HCT116 (cell line): ENCODE measurements around the gene RBM27. TPM values are rescaled to one million over a fixed set of nuclear protein-coding genes. Genes with fewer than 3 reads are reported as not detected.

Experiments used
- ATAC-seq: fragments of 200-7000 bp; cut with Tn5 transposase; 2 replicates; pipeline ENCODE4 v1.9.1; 2020; ENCODE audit warnings: mild to moderate bottlenecking, moderate library complexity
- BruUV-seq: library from RNA; stranded (reverse); fragments of 400-500 nt; replicated peaks from 2 replicates; lab custom pipeline; 2021; lab: Mats Ljungman, UMichigan
- CTCF ChIA-PET: fragments of 300-600 bp; sonication (Branson Sonifier 250); formaldehyde crosslinking; loops from one replicate; lab custom pipeline; 2021; ENCODE audit warnings: antibody characterized with exemption; lab: Charles Lee
- POLR2A ChIA-PET: fragments of 300-600, 350-600 bp; sonication (Branson Sonifier 250); formaldehyde crosslinking; loops from one replicate; lab custom pipeline; 2021; ENCODE audit warnings: antibody characterized with exemption; lab: Charles Lee
- RAD21 ChIA-PET, 2 experiments: fragments of 300-600 bp; sonication (Branson Sonifier 250); formaldehyde crosslinking; loops; one replicate each; lab custom pipeline; 2023; ENCODE audit warnings: low total read pairs in 2 of 2; ENCODE audit not compliant: uncharacterized antibody in 2 of 2, unreplicated experiment in 2 of 2, low non-redundant PET in 1 of 2; lab: Charles Lee
- DNase-seq: peaks from one replicate; pipeline ENCODE4 v3.0.0-alpha.2; 2010; ENCODE audit warnings: low read depth, low spot score
- H2AFZ ChIP-seq: fragments of 200-600 bp; shearing (Covaris generic), sonication (generic); 2 replicates; pipeline ENCODE4 v1.6.1; 2017; ENCODE audit warnings: low read depth, mixed run types, mixed read lengths, antibody characterized with exemption, low read length; ENCODE audit not compliant: poor library complexity, severe bottlenecking
- H3K27ac ChIP-seq: 2 replicates; pipeline ENCODE4 v1.5.1; 2012; ENCODE audit warnings: low read depth, low read length
- H3K27me3 ChIP-seq: fragments of 200-600 bp; sonication (generic); 2 replicates; pipeline ENCODE4 v1.6.1; 2016; ENCODE audit warnings: mixed run types, low read length, mixed read lengths; ENCODE audit not compliant: insufficient read depth
- H3K36me3 ChIP-seq, 2 experiments: fragments of 200-500 bp in 1 of 2; fragments of 200-600 bp in 1 of 2; sonication (Bioruptor generic) in 1 of 2; sonication (generic) in 1 of 2; 2 replicates each; pipeline versions ENCODE4 v1.5.1 to v1.6.1; 2014 to 2016; ENCODE audit warnings: low read length in 2 of 2, inconsistent platforms in 1 of 2, mixed read lengths in 1 of 2, mixed run types in 1 of 2; ENCODE audit not compliant: insufficient read depth in 2 of 2, control insufficient read depth in 1 of 2
- H3K4me1 ChIP-seq, 2 experiments: fragments of 200-600 bp in 1 of 2; sonication (generic) in 1 of 2; 2 replicates each; pipeline versions ENCODE4 v1.5.1 to v1.6.1; 2012 to 2017; ENCODE audit warnings: low read length in 2 of 2, inconsistent platforms in 1 of 2, mild to moderate bottlenecking in 1 of 2, mixed read lengths in 1 of 2, mixed run types in 1 of 2, moderate library complexity in 1 of 2; ENCODE audit not compliant: insufficient read depth in 2 of 2, control insufficient read depth in 1 of 2
- H3K4me2 ChIP-seq: fragments of 200-600 bp; sonication (generic); 2 replicates; pipeline ENCODE4 v1.6.1; 2017; ENCODE audit warnings: mixed run types, low read length, mixed read lengths
- H3K4me3 ChIP-seq, 2 experiments: fragments of 200-600 bp in 1 of 2; sonication (generic) in 1 of 2; replicated peaks in 1 of 2; 2 replicates each; pipeline ENCODE4 v1.5.1; 2011 to 2016; ENCODE audit warnings: low read length in 2 of 2, control low read depth in 1 of 2, low read depth in 1 of 2, mild to moderate bottlenecking in 1 of 2, mixed read lengths in 1 of 2, mixed run types in 1 of 2
- H3K79me2 ChIP-seq: fragments of 200-600 bp; sonication (generic); 2 replicates; pipeline ENCODE4 v1.6.1; 2017; ENCODE audit warnings: mild to moderate bottlenecking, mixed run types, low read length, moderate library complexity, mixed read lengths; ENCODE audit not compliant: insufficient read depth
- H3K9ac ChIP-seq: fragments of 200-600 bp; sonication (generic); 2 replicates; pipeline ENCODE4 v1.6.1; 2016; ENCODE audit warnings: low read length, mixed read lengths
- H3K9me2 ChIP-seq: fragments of 200-600 bp; sonication (generic), shearing (Covaris generic); 2 replicates; pipeline ENCODE4 v1.6.1; 2017; ENCODE audit warnings: mixed run types, mild to moderate bottlenecking, moderate library complexity; ENCODE audit not compliant: insufficient read depth
- H3K9me3 ChIP-seq, 2 experiments: fragments of 200-500 bp in 1 of 2; fragments of 200-600 bp in 1 of 2; sonication (Bioruptor generic) in 1 of 2; sonication (generic) in 1 of 2; 2 replicates each; pipeline ENCODE4 v1.6.1; 2014 to 2017; ENCODE audit warnings: low read length in 2 of 2, mixed read lengths in 2 of 2, inconsistent platforms in 1 of 2, low read depth in 1 of 2, mild to moderate bottlenecking in 1 of 2, mixed run types in 1 of 2, moderate library complexity in 1 of 2; ENCODE audit not compliant: control insufficient read depth in 1 of 2, insufficient read depth in 1 of 2
- H4K20me1 ChIP-seq: fragments of 200-600 bp; sonication (generic), shearing (Covaris generic); 2 replicates; pipeline ENCODE4 v1.6.1; 2017; ENCODE audit warnings: mixed run types, mild to moderate bottlenecking, moderate library complexity; ENCODE audit not compliant: insufficient read depth
- CEBPB ChIP-seq: IDR thresholded peaks from 2 replicates; pipeline ENCODE4 v1.6.1; 2012; ENCODE audit warnings: low read depth
- EGR1 ChIP-seq: IDR thresholded peaks from 2 replicates; pipeline ENCODE4 v1.6.1; 2012; ENCODE audit warnings: low read depth
- ELF1 ChIP-seq: IDR thresholded peaks from 2 replicates; pipeline ENCODE4 v1.6.1; 2012; ENCODE audit warnings: low read depth, borderline replicate concordance
- EZH2phosphoT487 ChIP-seq: fragments of 200-600 bp; IDR thresholded peaks from 2 replicates; pipeline ENCODE4 v1.6.1; 2018; ENCODE audit warnings: antibody characterized with exemption, borderline replicate concordance
- FOSL1 ChIP-seq: IDR thresholded peaks from 2 replicates; pipeline ENCODE4 v1.6.1; 2012; ENCODE audit warnings: low read depth
- POLR2A ChIP-seq: IDR thresholded peaks from 2 replicates; pipeline ENCODE4 v1.7.0; 2011; ENCODE audit warnings: borderline replicate concordance; ENCODE audit not compliant: insufficient read depth, insufficient read length; ENCODE audit errors: extremely low read depth
- RAD21 ChIP-seq: IDR thresholded peaks from 2 replicates; pipeline ENCODE4 v1.6.1; 2012; ENCODE audit warnings: low read depth, mild to moderate bottlenecking
- SIN3A ChIP-seq: IDR thresholded peaks from 2 replicates; pipeline ENCODE4 v1.6.1; 2012; ENCODE audit warnings: low read depth
- SP1 ChIP-seq: IDR thresholded peaks from 2 replicates; pipeline ENCODE4 v1.6.1; 2012; ENCODE audit warnings: low read depth
- SRF ChIP-seq: IDR thresholded peaks from 2 replicates; pipeline ENCODE4 v1.6.1; 2012; ENCODE audit warnings: low read depth
- TCF7L2 ChIP-seq: IDR thresholded peaks from 2 replicates; pipeline ENCODE4 v1.7.0; 2011; ENCODE audit warnings: borderline replicate concordance, inconsistent platforms; ENCODE audit not compliant: insufficient read depth, insufficient read length; ENCODE audit errors: extremely low read depth
- ZFX ChIP-seq: fragments of 450-650 bp; IDR thresholded peaks from 2 replicates; pipeline ENCODE4 v1.6.1; 2017
- ZNF274 ChIP-seq: fragments of 200-500 bp; sonication (Bioruptor generic); IDR thresholded peaks from 2 replicates; pipeline ENCODE4 v1.6.1; 2014; ENCODE audit warnings: mild to moderate bottlenecking, low read depth, low read length, inconsistent platforms
- intact Hi-C: fragments of 100-400 bp; cut with micrococcal nuclease; formaldehyde crosslinking; loops from 2 replicates; pipeline ENCODE4 v1.10.0; 2022
- total RNA-seq: library from RNA; stranded (reverse); gene quantifications from one replicate; pipeline ENCODE4 v1.2.1, GENCODE V29; 2021; ENCODE audit not compliant: unreplicated experiment
- TF ChIP-seq, protein P1 (sequence below): IDR thresholded peaks from 2 replicates; pipeline ENCODE4 v1.6.1; 2012; ENCODE audit warnings: low read depth
- TF ChIP-seq, protein P2 (sequence below), 3 experiments: fragments of 200-600 bp in 1 of 3; sonication (generic) in 1 of 3; IDR thresholded peaks in 2 of 3; conservative IDR thresholded peaks in 1 of 3; 2 replicates each; pipeline ENCODE4 v1.5.1; 2012 to 2017; ENCODE audit warnings: low read depth in 2 of 3, low read length in 2 of 3, antibody characterized with exemption in 1 of 3, borderline replicate concordance in 1 of 3, control low read depth in 1 of 3, mild to moderate bottlenecking in 1 of 3, mixed read lengths in 1 of 3, mixed run types in 1 of 3, moderate library complexity in 1 of 3; ENCODE audit not compliant: insufficient read depth in 1 of 3
- TF ChIP-seq, protein P3 (sequence below): IDR thresholded peaks from 2 replicates; pipeline ENCODE4 v1.6.1; 2012

The RBM27 gene
- total RNA-seq, 1 experiment from 2014 or later: 15.2 TPM

DNA sequence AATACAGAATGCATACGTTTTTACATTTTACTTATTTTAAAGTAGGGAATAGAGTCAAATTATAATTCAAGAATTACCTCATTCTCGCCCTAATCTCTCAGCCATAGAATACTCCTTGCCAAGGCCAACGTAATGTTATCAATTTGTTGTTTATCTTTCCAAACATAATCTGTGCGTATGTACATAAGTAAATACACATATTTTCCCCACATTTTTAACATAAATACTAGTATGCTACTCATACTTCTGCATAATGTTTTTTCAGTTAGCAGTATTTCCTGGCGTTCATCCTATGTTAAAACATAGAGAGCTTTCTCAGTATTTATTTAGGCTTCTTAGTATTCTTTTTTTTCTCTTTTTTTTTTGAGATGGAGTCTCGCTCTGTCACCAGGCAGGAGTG lies 28.8 kb downstream of the RBM27 start (continued):
- TF ChIP-seq, protein P1, sequence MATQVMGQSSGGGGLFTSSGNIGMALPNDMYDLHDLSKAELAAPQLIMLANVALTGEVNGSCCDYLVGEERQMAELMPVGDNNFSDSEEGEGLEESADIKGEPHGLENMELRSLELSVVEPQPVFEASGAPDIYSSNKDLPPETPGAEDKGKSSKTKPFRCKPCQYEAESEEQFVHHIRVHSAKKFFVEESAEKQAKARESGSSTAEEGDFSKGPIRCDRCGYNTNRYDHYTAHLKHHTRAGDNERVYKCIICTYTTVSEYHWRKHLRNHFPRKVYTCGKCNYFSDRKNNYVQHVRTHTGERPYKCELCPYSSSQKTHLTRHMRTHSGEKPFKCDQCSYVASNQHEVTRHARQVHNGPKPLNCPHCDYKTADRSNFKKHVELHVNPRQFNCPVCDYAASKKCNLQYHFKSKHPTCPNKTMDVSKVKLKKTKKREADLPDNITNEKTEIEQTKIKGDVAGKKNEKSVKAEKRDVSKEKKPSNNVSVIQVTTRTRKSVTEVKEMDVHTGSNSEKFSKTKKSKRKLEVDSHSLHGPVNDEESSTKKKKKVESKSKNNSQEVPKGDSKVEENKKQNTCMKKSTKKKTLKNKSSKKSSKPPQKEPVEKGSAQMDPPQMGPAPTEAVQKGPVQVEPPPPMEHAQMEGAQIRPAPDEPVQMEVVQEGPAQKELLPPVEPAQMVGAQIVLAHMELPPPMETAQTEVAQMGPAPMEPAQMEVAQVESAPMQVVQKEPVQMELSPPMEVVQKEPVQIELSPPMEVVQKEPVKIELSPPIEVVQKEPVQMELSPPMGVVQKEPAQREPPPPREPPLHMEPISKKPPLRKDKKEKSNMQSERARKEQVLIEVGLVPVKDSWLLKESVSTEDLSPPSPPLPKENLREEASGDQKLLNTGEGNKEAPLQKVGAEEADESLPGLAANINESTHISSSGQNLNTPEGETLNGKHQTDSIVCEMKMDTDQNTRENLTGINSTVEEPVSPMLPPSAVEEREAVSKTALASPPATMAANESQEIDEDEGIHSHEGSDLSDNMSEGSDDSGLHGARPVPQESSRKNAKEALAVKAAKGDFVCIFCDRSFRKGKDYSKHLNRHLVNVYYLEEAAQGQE: no peak

DNA sequence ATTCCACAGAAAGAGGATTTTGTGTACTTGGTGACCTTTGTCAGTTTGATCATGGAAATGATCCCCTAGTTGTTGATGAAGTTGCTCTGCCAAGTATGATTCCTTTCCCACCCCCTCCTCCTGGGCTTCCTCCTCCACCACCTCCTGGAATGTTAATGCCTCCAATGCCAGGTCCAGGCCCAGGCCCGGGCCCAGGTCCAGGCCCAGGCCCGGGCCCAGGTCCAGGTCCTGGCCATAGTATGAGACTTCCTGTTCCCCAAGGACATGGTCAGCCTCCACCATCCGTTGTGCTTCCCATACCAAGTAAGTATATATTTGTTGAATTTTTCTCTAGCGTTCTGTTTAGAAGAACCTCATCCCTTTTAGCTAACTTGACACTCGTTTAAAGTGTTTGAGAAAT lies 30.0 kb downstream of the RBM27 start:
- intact Hi-C loops: no loop called here
- Histone ChIP-seq H3K27ac (no peak overlapping the region), H3K9ac (no peak overlapping the region), H3K27me3 (no peaks in the 10 kb centered on the region), H2AFZ (no peak overlapping the region), H3K4me3 (no peak overlapping the region), H4K20me1 (no peaks in the 10 kb centered on the region), H3K79me2 (peaks cover 19% of the 10 kb centered on the region), H3K4me2 (no peak overlapping the region), H3K9me2 (no peaks in the 10 kb centered on the region), H3K9me3 (no peaks in the 10 kb centered on the region), H3K36me3 (peaks cover 23 to 34% of the 10 kb centered on the region in 2 experiments), H3K4me1 (peaks cover 0 to 2% of the 10 kb centered on the region in 2 experiments; a peak in 1 of 4 replicates)
- ChIA-PET CTCF (no interaction called here), RAD21 (no interaction called here), POLR2A (no interaction called here)
- DNase-seq (no peak), ATAC-seq (no peak)
- no TSS peak for BruUV-seq
- TF ChIP-seq, protein P2, sequence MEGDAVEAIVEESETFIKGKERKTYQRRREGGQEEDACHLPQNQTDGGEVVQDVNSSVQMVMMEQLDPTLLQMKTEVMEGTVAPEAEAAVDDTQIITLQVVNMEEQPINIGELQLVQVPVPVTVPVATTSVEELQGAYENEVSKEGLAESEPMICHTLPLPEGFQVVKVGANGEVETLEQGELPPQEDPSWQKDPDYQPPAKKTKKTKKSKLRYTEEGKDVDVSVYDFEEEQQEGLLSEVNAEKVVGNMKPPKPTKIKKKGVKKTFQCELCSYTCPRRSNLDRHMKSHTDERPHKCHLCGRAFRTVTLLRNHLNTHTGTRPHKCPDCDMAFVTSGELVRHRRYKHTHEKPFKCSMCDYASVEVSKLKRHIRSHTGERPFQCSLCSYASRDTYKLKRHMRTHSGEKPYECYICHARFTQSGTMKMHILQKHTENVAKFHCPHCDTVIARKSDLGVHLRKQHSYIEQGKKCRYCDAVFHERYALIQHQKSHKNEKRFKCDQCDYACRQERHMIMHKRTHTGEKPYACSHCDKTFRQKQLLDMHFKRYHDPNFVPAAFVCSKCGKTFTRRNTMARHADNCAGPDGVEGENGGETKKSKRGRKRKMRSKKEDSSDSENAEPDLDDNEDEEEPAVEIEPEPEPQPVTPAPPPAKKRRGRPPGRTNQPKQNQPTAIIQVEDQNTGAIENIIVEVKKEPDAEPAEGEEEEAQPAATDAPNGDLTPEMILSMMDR (IDR thresholded peaks at IDR 0.05 in 2 of 3, conservative IDR thresholded peaks at IDR 0.05 in 1 of 3; ENCODE audit: borderline replicate concordance in 1 of 3, insufficient read depth in 1 of 3, low read depth in 2 of 3, low read length in 2 of 3): no peak
- no peak for TF ChIP-seq TCF7L2
- no peak for TF ChIP-seq CEBPB
- TF ChIP-seq POLR2A: no peak
- TF ChIP-seq, protein P3, sequence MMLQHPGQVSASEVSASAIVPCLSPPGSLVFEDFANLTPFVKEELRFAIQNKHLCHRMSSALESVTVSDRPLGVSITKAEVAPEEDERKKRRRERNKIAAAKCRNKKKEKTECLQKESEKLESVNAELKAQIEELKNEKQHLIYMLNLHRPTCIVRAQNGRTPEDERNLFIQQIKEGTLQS: no peak
- no peak for TF ChIP-seq SRF
- no peak for TF ChIP-seq EGR1
- TF ChIP-seq EZH2phosphoT487: no peak
- TF ChIP-seq ZNF274: no peak
- TF ChIP-seq FOSL1: no peak
- TF ChIP-seq ZFX: no peak
- no peak for TF ChIP-seq SIN3A
- no peak for TF ChIP-seq RAD21
- TF ChIP-seq SP1: no peak
- no peak for TF ChIP-seq ELF1
